Measurements from ENCODE around the gene KCNJ5.

- TF ChIP-seq CTCF (IDR thresholded peaks at IDR 0.05) = no peak
- TF ChIP-seq POLR2A (IDR thresholded peaks at IDR 0.05) = no peak
These were observed 34.8 kb downstream of the KCNJ5 start for GRCh38 chr11:128926000-128926399.
